ENCODE data around the gene TAF8.

- TF ChIP-seq TCF4 (CRISPR knock-in tag; IDR thresholded peaks at IDR 0.05; ENCODE audit: borderline replicate concordance) (no peak), ZFP30 (CRISPR knock-in tag; IDR thresholded peaks at IDR 0.05) (no peak), PATZ1 (CRISPR knock-in tag; IDR thresholded peaks at IDR 0.05; ENCODE audit: borderline replicate concordance) (no peak), ZNF8 (CRISPR knock-in tag; IDR thresholded peaks at IDR 0.05) (no peak), RARB (CRISPR knock-in tag; IDR thresholded peaks at IDR 0.05) (no peak), GLIS3 (CRISPR knock-in tag; IDR thresholded peaks at IDR 0.05) (no peak), ISL1 (CRISPR knock-in tag; IDR thresholded peaks at IDR 0.05) (no peak)
Observed at GRCh38 chr6:42030585-42031506, 19.5 kb upstream of the TAF8 start.
